GM18508 (cell line): ENCODE data around the gene NCAPD2.

ENCODE experiments used
- ATAC-seq: cut with Tn5 transposase; IDR thresholded peaks from one replicate; pipeline ENCODE4 v1.9.1; 2021; ENCODE audit warnings: moderate number of reproducible peaks; ENCODE audit not compliant: insufficient read depth, unreplicated experiment

The NCAPD2 gene

GRCh38 chr12:6493497-6494257 is at the start of gene NCAPD2:
TSS of gene NCAPD2 (plus strand) at chr12:6494102. CDS start at chr12:6495099, 997 bp downstream.
- ATAC-seq = peak; percentile 79

GRCh38 chr12:6444704-6445688 is 48.9 kb upstream of the NCAPD2 start, which contains the start of gene CD27:
TSS of gene CD27 (plus strand) at chr12:6444955. CDS start at chr12:6445096, 141 bp downstream.
- no peak for ATAC-seq

- ATAC-seq = no peak
These were observed 43.6 kb upstream of the NCAPD2 start for GRCh38 chr12:6450091-6450868.

GRCh38 chr12:6450869-6451347 is 43.0 kb upstream of the NCAPD2 start:
- no peak for ATAC-seq

- ATAC-seq = no peak
These were observed 42.3 kb upstream of the NCAPD2 start, which contains the start of gene TAPBPL for GRCh38 chr12:6451348-6452244. TSS of gene TAPBPL (plus strand) at chr12:6452042. CDS start at chr12:6452249, 207 bp downstream.

- no peak for ATAC-seq
These were observed 41.5 kb upstream of the NCAPD2 start for GRCh38 chr12:6452245-6452943.

- ATAC-seq = no peak
These were observed 40.8 kb upstream of the NCAPD2 start for GRCh38 chr12:6452944-6453630.

- ATAC-seq = no peak
These were observed 36.5 kb upstream of the NCAPD2 start for GRCh38 chr12:6457220-6457945.

- no peak for ATAC-seq
These were observed 35.5 kb upstream of the NCAPD2 start for GRCh38 chr12:6458281-6459003.

- ATAC-seq = no peak
These were observed 34.9 kb upstream of the NCAPD2 start for GRCh38 chr12:6459004-6459337.

- no peak for ATAC-seq
These were observed 33.0 kb upstream of the NCAPD2 start for GRCh38 chr12:6460751-6461371.

GRCh38 chr12:6461401-6462233 is 32.3 kb upstream of the NCAPD2 start:
- peak; percentile 45 for ATAC-seq

- ATAC-seq = no peak
These were observed 31.5 kb upstream of the NCAPD2 start for GRCh38 chr12:6462234-6462995.

GRCh38 chr12:6463216-6463615 is 30.7 kb upstream of the NCAPD2 start:
- no peak for ATAC-seq

- ATAC-seq = no peak
These were observed 30.0 kb upstream of the NCAPD2 start for GRCh38 chr12:6463858-6464257.
